Neural cell (in vitro differentiated cells): ENCODE results near the gene EBPL. TPM values are rescaled to one million over a fixed set of nuclear protein-coding genes. Genes with fewer than 3 reads are reported as not detected.

Source experiments
- H2AFZ ChIP-seq: fragments of 200-600, 300-800 bp; sonication (generic), shearing (Covaris generic); 2 replicates; pipeline ENCODE4 v1.6.0; 2014; ENCODE audit warnings: low read depth, mild to moderate bottlenecking, antibody characterized with exemption, low read length, moderate library complexity
- H3F3A ChIP-seq: fragments of 200-600 bp; shearing (Covaris generic); 2 replicates; pipeline ENCODE4 v1.6.1; 2016; ENCODE audit warnings: mild to moderate bottlenecking, moderate library complexity, mixed read lengths, antibody characterized with exemption, low read length; ENCODE audit not compliant: insufficient read depth, poor library complexity, severe bottlenecking
- H3K27ac ChIP-seq: fragments of 200-600, 300-800 bp; sonication (generic), shearing (Covaris generic); 2 replicates; pipeline ENCODE4 v1.5.1; 2014; ENCODE audit warnings: mild to moderate bottlenecking, low read length, moderate library complexity
- H3K27me3 ChIP-seq: fragments of 300-800, 200-600 bp; sonication (generic), shearing (Covaris generic); 2 replicates; pipeline ENCODE4 v1.6.0; 2014; ENCODE audit warnings: mild to moderate bottlenecking, low read depth, low read length, moderate library complexity; ENCODE audit not compliant: insufficient read depth
- H3K36me3 ChIP-seq: fragments of 300-800, 200-600 bp; sonication (generic), shearing (Covaris generic); 2 replicates; pipeline ENCODE4 v1.5.1; 2014; ENCODE audit warnings: mild to moderate bottlenecking, antibody characterized with exemption, low read length, moderate library complexity; ENCODE audit not compliant: insufficient read depth
- H3K4me2 ChIP-seq: fragments of 300-800, 200-600 bp; sonication (generic), shearing (Covaris generic); 2 replicates; pipeline ENCODE4 v1.6.0; 2014; ENCODE audit warnings: mild to moderate bottlenecking, low read length
- H3K4me3 ChIP-seq: fragments of 300-800, 200-600 bp; sonication (generic), shearing (Covaris generic); 2 replicates; pipeline ENCODE4 v1.5.1; 2014; ENCODE audit warnings: mild to moderate bottlenecking, low read length, moderate library complexity
- H3K79me2 ChIP-seq: fragments of 200-600 bp; shearing (Covaris generic); replicated peaks from 2 replicates; pipeline ENCODE4 v1.6.0; 2014; ENCODE audit warnings: mild to moderate bottlenecking, low read length, moderate library complexity; ENCODE audit not compliant: insufficient read depth
- H3K9ac ChIP-seq: fragments of 300-800, 200-600 bp; sonication (generic), shearing (Covaris generic); 2 replicates; pipeline ENCODE4 v1.6.1; 2016; ENCODE audit warnings: mild to moderate bottlenecking, low read length, mixed read lengths
- H3K9me2 ChIP-seq: fragments of 200-600 bp; shearing (Covaris generic); 2 replicates; pipeline ENCODE4 v1.6.1; 2016; ENCODE audit warnings: mild to moderate bottlenecking, low read length, mixed read lengths; ENCODE audit not compliant: insufficient read depth
- H3K9me3 ChIP-seq: fragments of 200-600, 300-800 bp; sonication (generic), shearing (Covaris generic); 2 replicates; pipeline ENCODE4 v1.6.1; 2016; ENCODE audit warnings: mild to moderate bottlenecking, mixed run types, low read length, moderate library complexity, mixed read lengths
- H4K20me1 ChIP-seq: fragments of 200-600 bp; shearing (Covaris generic); 2 replicates; pipeline ENCODE4 v1.6.1; 2016; ENCODE audit warnings: mild to moderate bottlenecking, mixed run types; ENCODE audit not compliant: insufficient read depth
- CTCF ChIP-seq: fragments of 450-650 bp; IDR thresholded peaks from 2 replicates; pipeline ENCODE4 v1.5.1; 2014; ENCODE audit warnings: antibody characterized with exemption, mild to moderate bottlenecking, moderate library complexity; ENCODE audit not compliant: poor library complexity, severe bottlenecking
- EZH2 ChIP-seq: fragments of 200-600, 300-800 bp; shearing (Covaris generic), sonication (generic); IDR thresholded peaks from 2 replicates; pipeline ENCODE4 v1.6.1; 2014; ENCODE audit warnings: antibody characterized with exemption, low read length, borderline replicate concordance, mild to moderate bottlenecking; ENCODE audit not compliant: insufficient read depth, poor library complexity, severe bottlenecking
- MXI1 ChIP-seq: fragments of 450-650 bp; conservative IDR thresholded peaks from 2 replicates; pipeline ENCODE4 v1.6.1; 2014; ENCODE audit warnings: antibody characterized with exemption, mild to moderate bottlenecking; ENCODE audit not compliant: poor library complexity, severe bottlenecking
- POLR2AphosphoS5 ChIP-seq: IDR thresholded peaks from 2 replicates; pipeline ENCODE4 v1.6.1; 2012
- RAD21 ChIP-seq: fragments of 450-650 bp; conservative IDR thresholded peaks from 2 replicates; pipeline ENCODE4 v1.6.1; 2014; ENCODE audit warnings: antibody characterized with exemption, mild to moderate bottlenecking, moderate library complexity
- REST ChIP-seq: IDR thresholded peaks from 2 replicates; pipeline ENCODE4 v1.6.1; 2012; ENCODE audit warnings: borderline replicate concordance
- SMC3 ChIP-seq: fragments of 450-650 bp; conservative IDR thresholded peaks from 2 replicates; pipeline ENCODE4 v1.6.1; 2014; ENCODE audit warnings: antibody characterized with exemption, mild to moderate bottlenecking, moderate library complexity; ENCODE audit not compliant: poor library complexity
- TAF1 ChIP-seq: IDR thresholded peaks from 2 replicates; pipeline ENCODE4 v1.6.1; 2012; ENCODE audit warnings: low read depth
- polyA plus RNA-seq: library from polyadenylated mRNA; depleted of rRNA; stranded (reverse); fragments of >200 nt; gene quantifications from 2 replicates; pipeline ENCODE4 v1.2.3, GENCODE V29; 2014

Gene EBPL
- polyA plus RNA-seq, 1 donor from 2014 or later = 41.2 TPM

DNA sequence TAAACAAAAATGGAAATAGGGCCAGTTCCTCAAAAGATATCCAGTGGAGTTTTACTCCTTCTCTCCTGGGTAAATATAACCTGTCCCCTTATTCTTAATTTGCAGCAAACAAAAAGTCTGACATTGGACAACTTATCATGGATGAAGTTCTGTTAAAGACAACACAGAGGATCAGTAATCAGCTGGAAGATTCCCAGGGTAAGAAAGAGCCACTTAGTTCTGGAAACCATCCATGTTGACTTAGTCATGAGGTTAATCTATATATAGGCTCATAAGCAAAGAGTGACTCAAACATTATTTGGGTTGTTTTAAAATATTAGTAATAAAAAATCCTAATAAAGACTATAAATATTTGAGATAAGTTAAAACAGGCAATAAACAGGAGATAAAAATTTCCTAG, 40.5 kb upstream of the EBPL start (continued):
- TF ChIP-seq TAF1 = no peak

- H3K9me2 ChIP-seq = no peaks in the 10 kb centered on the region
- H3F3A ChIP-seq = no peaks in the 10 kb centered on the region
- no peak overlapping the region for H2AFZ ChIP-seq
- no peaks in the 10 kb centered on the region for H4K20me1 ChIP-seq
- no peaks in the 10 kb centered on the region for H3K27me3 ChIP-seq
- no peak overlapping the region for H3K27ac ChIP-seq
- peaks cover 11% of the 10 kb centered on the region for H3K36me3 ChIP-seq
- H3K79me2 ChIP-seq = no peaks in the 10 kb centered on the region
- H3K4me2 ChIP-seq = no peak overlapping the region
- H3K4me3 ChIP-seq = no peak overlapping the region
- no peak for TF ChIP-seq RAD21
- TF ChIP-seq REST = no peak
- no peak for TF ChIP-seq MXI1
- no peak for TF ChIP-seq SMC3
- TF ChIP-seq POLR2AphosphoS5 = no peak
- TF ChIP-seq CTCF = no peak
- peaks cover 4% of the 10 kb centered on the region for H3K9me3 ChIP-seq
- H3K9ac ChIP-seq = no peak overlapping the region
Measured at GRCh38 chr13:49716615-49717014, 25.3 kb upstream of the EBPL start.

DNA sequence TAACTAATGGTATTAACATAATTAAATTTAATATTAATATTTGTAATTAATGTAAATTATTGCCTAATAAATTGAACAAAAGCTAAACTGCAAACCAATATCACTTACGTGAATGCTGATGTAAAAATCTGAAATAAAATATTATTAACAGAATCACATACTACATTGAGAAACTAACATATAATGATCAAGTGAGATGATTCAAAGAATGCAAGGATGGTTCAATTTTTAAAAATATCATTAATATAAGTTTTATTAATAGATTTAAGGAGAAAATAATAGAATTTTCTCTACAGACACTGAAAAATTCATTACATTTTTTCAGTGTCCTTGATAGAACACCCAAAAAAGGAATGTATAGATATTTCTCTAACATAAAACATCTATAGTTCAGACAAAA, 23.5 kb upstream of the EBPL start:
- H3K79me2 ChIP-seq = no peaks in the 10 kb centered on the region
- H3K4me2 ChIP-seq = no peak overlapping the region
- no peaks in the 10 kb centered on the region for H4K20me1 ChIP-seq
- H3K27ac ChIP-seq = no peak overlapping the region
- no peaks in the 10 kb centered on the region for H3F3A ChIP-seq
- no peaks in the 10 kb centered on the region for H3K27me3 ChIP-seq
- no peak overlapping the region for H3K9ac ChIP-seq
- H3K9me2 ChIP-seq = no peaks in the 10 kb centered on the region
- H3K4me3 ChIP-seq = no peak overlapping the region
- no peak overlapping the region for H2AFZ ChIP-seq
- peaks cover 11% of the 10 kb centered on the region for H3K36me3 ChIP-seq
- peaks cover 4% of the 10 kb centered on the region for H3K9me3 ChIP-seq
- TF ChIP-seq EZH2 = no peak
- no peak for TF ChIP-seq MXI1
- no peak for TF ChIP-seq SMC3
- TF ChIP-seq REST = no peak
- TF ChIP-seq RAD21 = no peak
- no peak for TF ChIP-seq CTCF
- TF ChIP-seq TAF1 = no peak
